SK-N-SH (cell line): ENCODE data around the gene DYRK3. TPM values are rescaled to one million over a fixed set of nuclear protein-coding genes. Genes with fewer than 3 reads are reported as not detected.

Source experiments
- CTCF ChIA-PET: fragments of 300-600, 350-600 bp; formaldehyde crosslinking; extraction: SDS; loops from one replicate; lab custom pipeline; 2021; lab: Yijun Ruan, JAX
- POLR2A ChIA-PET: fragments of 350-600 bp; sonication (Branson Sonifier 250); formaldehyde crosslinking; extraction: SDS; loops from one replicate; lab custom pipeline; 2020; ENCODE audit warnings: antibody characterized with exemption, inconsistent platforms; lab: Yijun Ruan, JAX
- DNase-seq: peaks from one replicate; pipeline ENCODE4 v3.0.0; 2012
- H2AFZ ChIP-seq: fragments of 200-600 bp; sonication (generic); 2 replicates; pipeline ENCODE4 v1.8.1; 2016; ENCODE audit warnings: antibody characterized with exemption, mild to moderate bottlenecking, low read depth
- H3F3A ChIP-seq: fragments of 200-600 bp; sonication (generic); replicated peaks from 2 replicates; pipeline ENCODE3; 2016; ENCODE audit warnings: antibody characterized with exemption, mild to moderate bottlenecking; ENCODE audit not compliant: insufficient read depth
- H3K27ac ChIP-seq, 2 experiments: fragments of 200-500 bp in 1 of 2; fragments of 200-600 bp in 1 of 2; sonication (Bioruptor generic) in 1 of 2; sonication (generic), shearing (Covaris generic) in 1 of 2; 2 replicates each; pipeline versions ENCODE4 v1.5.1 to v1.6.1; 2014 to 2016; ENCODE audit warnings: low read depth in 2 of 2, inconsistent platforms in 1 of 2, low read length in 1 of 2, mild to moderate bottlenecking in 1 of 2, mixed read lengths in 1 of 2
- H3K27me3 ChIP-seq: fragments of 200-600 bp; sonication (generic), shearing (Covaris generic); 2 replicates; pipeline ENCODE4 v1.6.1; 2016; ENCODE audit warnings: mixed run types; ENCODE audit not compliant: insufficient read depth
- H3K36me3 ChIP-seq, 2 experiments: fragments of 200-500 bp in 1 of 2; fragments of 200-600 bp in 1 of 2; sonication (Bioruptor generic) in 1 of 2; sonication (generic) in 1 of 2; replicated peaks in 1 of 2; 2 replicates each; pipeline versions ENCODE3 to v1.5.1; 2014 to 2016; ENCODE audit warnings: low read length in 1 of 2, mild to moderate bottlenecking in 1 of 2; ENCODE audit not compliant: insufficient read depth in 2 of 2, control insufficient read depth in 1 of 2
- H3K4me1 ChIP-seq, 2 experiments: fragments of 200-500 bp in 1 of 2; fragments of 200-600 bp in 1 of 2; sonication (Bioruptor generic) in 1 of 2; sonication (generic), shearing (Covaris generic) in 1 of 2; 2 replicates each; pipeline versions ENCODE4 v1.5.1 to v1.6.1; 2014 to 2016; ENCODE audit warnings: low read depth in 1 of 2, low read length in 1 of 2, mixed run types in 1 of 2; ENCODE audit not compliant: insufficient read depth in 2 of 2, control insufficient read depth in 1 of 2
- H3K4me2 ChIP-seq: fragments of 200-600 bp; sonication (generic), shearing (Covaris generic); 2 replicates; pipeline ENCODE4 v1.6.1; 2017; ENCODE audit warnings: mixed run types
- H3K4me3 ChIP-seq, 2 experiments: fragments of 200-500 bp in 1 of 2; fragments of 200-600 bp in 1 of 2; sonication (Bioruptor generic) in 1 of 2; sonication (generic), shearing (Covaris generic) in 1 of 2; 2 replicates each; pipeline versions ENCODE4 v1.5.1 to v1.8.1; 2014 to 2016; ENCODE audit warnings: low read depth in 2 of 2, inconsistent platforms in 1 of 2, low read length in 1 of 2, mild to moderate bottlenecking in 1 of 2, mixed read lengths in 1 of 2, moderate library complexity in 1 of 2
- H3K79me2 ChIP-seq: fragments of 200-600 bp; sonication (generic); 2 replicates; pipeline ENCODE4 v1.8.1; 2017; ENCODE audit warnings: mild to moderate bottlenecking; ENCODE audit not compliant: insufficient read depth
- H3K9ac ChIP-seq: fragments of 200-600 bp; sonication (generic); 2 replicates; pipeline ENCODE4 v1.6.1; 2017; ENCODE audit warnings: mixed run types
- H3K9me2 ChIP-seq: fragments of 200-600 bp; sonication (generic); 2 replicates; pipeline ENCODE4 v1.6.1; 2017; ENCODE audit warnings: mixed run types
- H3K9me3 ChIP-seq: fragments of 200-600 bp; sonication (generic); 2 replicates; pipeline ENCODE4 v1.6.1; 2017; ENCODE audit warnings: mixed run types, mild to moderate bottlenecking, moderate library complexity
- H4K20me1 ChIP-seq: fragments of 200-600 bp; sonication (generic); 2 replicates; pipeline ENCODE4 v1.6.1; 2017; ENCODE audit warnings: mild to moderate bottlenecking, mixed run types; ENCODE audit not compliant: insufficient read depth
- ELF1 ChIP-seq: IDR thresholded peaks from 2 replicates; pipeline ENCODE4 v1.4.0; 2012
- EZH2phosphoT487 ChIP-seq: fragments of 200-600 bp; sonication (generic); IDR thresholded peaks from 2 replicates; pipeline ENCODE4 v1.6.1; 2017; ENCODE audit warnings: low read depth, mixed run types, mild to moderate bottlenecking, antibody characterized with exemption, moderate library complexity, borderline replicate concordance
- FOXJ3 ChIP-seq: sonication (generic); formaldehyde crosslinking; IDR thresholded peaks from 2 replicates; pipeline ENCODE4 v1.5.1; 2020; ENCODE audit warnings: mild to moderate bottlenecking, missing genetic modification reagents
- JUND ChIP-seq: IDR thresholded peaks from 2 replicates; pipeline ENCODE4 v1.4.0; 2012
- NFIC ChIP-seq: IDR thresholded peaks from 2 replicates; pipeline ENCODE4 v1.4.0; 2012; ENCODE audit warnings: borderline replicate concordance
- RAD21 ChIP-seq: IDR thresholded peaks from 2 replicates; pipeline ENCODE4 v1.6.1; 2012; ENCODE audit warnings: mild to moderate bottlenecking, low read length
- RCOR1 ChIP-seq: fragments of 150-350 bp; IDR thresholded peaks from 2 replicates; pipeline ENCODE4 v1.6.1; 2017; ENCODE audit warnings: antibody characterized with exemption, low read length
- RFX5 ChIP-seq: IDR thresholded peaks from 2 replicates; pipeline ENCODE4 v1.6.1; 2012; ENCODE audit warnings: mild to moderate bottlenecking, improper control_type of control experiment, low read length
- TAF1 ChIP-seq: IDR thresholded peaks from 2 replicates; pipeline ENCODE4 v1.6.1; 2012; ENCODE audit warnings: low read depth, mild to moderate bottlenecking, low read length, moderate library complexity, borderline replicate concordance
- TCF12 ChIP-seq: IDR thresholded peaks from 2 replicates; pipeline ENCODE4 v1.4.0; 2012
- TEAD4 ChIP-seq: IDR thresholded peaks from 2 replicates; pipeline ENCODE4 v1.4.0; 2012; ENCODE audit warnings: mild to moderate bottlenecking, borderline replicate concordance; ENCODE audit not compliant: insufficient read depth
- WGBS: methylation state at CpG from one replicate; pipeline ENCODE4 v1.1.6; 2017; ENCODE audit warnings: low lambda C conversion rate; 5-methylcytosine and 5-hydroxymethylcytosine counted together
- polyA plus RNA-seq, 3 experiments: library from polyadenylated mRNA; depleted of rRNA; stranded (reverse); fragments of >200 nt; gene quantifications; 2 replicates each; pipeline ENCODE4 v1.2.3, GENCODE V29; 2012
- TF ChIP-seq, protein P1 (sequence below): fragments of 150-350 bp; IDR thresholded peaks from 2 replicates; pipeline ENCODE4 v1.6.1; 2017; ENCODE audit warnings: antibody characterized with exemption, low read length, low read depth, borderline replicate concordance
- TF ChIP-seq, protein P2 (sequence below): IDR thresholded peaks from 2 replicates; pipeline ENCODE4 v1.4.0; 2012; ENCODE audit warnings: low read depth, borderline replicate concordance
- TF ChIP-seq, protein P3 (sequence below): IDR thresholded peaks from 2 replicates; pipeline ENCODE4 v1.4.0; 2012; ENCODE audit warnings: low read depth, borderline replicate concordance

Gene DYRK3
- polyA plus RNA-seq, 1 of the 3 experiments (the other 2 are of a cell fraction) = 3.6 TPM

DNA sequence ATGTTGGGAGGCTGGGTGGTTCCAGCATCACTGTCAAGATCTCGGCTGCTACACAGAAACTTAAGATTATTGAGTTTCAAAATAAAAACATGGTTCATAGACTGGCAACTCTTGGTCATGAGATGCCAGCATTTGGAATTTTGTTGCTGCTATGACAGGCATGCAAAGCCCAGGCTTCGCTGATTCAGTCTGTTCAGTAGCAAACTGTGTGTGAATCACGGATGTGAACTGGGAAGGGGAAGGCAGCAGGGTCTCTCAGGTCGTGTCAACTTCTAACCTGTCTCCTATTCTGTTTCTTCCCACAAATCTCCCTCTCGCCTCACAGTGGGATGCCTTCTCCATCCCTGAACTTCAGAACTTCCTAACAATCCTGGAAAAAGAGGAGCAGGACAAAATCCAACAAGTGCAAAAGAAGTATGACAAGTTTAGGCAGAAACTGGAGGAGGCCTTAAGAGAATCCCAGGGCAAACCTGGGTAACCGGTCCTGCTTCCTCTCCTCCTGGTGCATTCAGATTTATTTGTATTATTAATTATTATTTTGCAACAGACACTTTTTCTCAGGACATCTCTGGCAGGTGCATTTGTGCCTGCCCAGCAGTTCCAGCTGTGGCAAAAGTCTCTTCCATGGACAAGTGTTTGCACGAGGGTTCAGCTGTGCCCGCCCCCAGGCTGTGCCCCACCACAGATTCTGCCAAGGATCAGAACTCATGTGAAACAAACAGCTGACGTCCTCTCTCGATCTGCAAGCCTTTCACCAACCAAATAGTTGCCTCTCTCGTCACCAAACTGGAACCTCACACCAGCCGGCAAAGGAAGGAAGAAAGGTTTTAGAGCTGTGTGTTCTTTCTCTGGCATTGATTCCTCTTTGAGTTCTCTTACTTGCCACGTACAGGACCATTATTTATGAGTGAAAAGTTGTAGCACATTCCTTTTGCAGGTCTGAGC, 48.6 kb upstream of the DYRK3 start:
- WGBS = 85% methylated on average over 12 of the region's 13 CpGs
- no peak for DNase-seq
- H3K4me3 ChIP-seq = no peak overlapping the region
- H3K27ac ChIP-seq = no peak overlapping the region
- TF ChIP-seq RCOR1 = no peak
- no peak for TF ChIP-seq JUND
- TF ChIP-seq, protein P1, sequence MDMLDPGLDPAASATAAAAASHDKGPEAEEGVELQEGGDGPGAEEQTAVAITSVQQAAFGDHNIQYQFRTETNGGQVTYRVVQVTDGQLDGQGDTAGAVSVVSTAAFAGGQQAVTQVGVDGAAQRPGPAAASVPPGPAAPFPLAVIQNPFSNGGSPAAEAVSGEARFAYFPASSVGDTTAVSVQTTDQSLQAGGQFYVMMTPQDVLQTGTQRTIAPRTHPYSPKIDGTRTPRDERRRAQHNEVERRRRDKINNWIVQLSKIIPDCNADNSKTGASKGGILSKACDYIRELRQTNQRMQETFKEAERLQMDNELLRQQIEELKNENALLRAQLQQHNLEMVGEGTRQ = no peak
- TF ChIP-seq, protein P2, sequence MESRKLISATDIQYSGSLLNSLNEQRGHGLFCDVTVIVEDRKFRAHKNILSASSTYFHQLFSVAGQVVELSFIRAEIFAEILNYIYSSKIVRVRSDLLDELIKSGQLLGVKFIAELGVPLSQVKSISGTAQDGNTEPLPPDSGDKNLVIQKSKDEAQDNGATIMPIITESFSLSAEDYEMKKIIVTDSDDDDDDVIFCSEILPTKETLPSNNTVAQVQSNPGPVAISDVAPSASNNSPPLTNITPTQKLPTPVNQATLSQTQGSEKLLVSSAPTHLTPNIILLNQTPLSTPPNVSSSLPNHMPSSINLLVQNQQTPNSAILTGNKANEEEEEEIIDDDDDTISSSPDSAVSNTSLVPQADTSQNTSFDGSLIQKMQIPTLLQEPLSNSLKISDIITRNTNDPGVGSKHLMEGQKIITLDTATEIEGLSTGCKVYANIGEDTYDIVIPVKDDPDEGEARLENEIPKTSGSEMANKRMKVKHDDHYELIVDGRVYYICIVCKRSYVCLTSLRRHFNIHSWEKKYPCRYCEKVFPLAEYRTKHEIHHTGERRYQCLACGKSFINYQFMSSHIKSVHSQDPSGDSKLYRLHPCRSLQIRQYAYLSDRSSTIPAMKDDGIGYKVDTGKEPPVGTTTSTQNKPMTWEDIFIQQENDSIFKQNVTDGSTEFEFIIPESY = no peak
- no peak for TF ChIP-seq TEAD4
- TF ChIP-seq, protein P3, sequence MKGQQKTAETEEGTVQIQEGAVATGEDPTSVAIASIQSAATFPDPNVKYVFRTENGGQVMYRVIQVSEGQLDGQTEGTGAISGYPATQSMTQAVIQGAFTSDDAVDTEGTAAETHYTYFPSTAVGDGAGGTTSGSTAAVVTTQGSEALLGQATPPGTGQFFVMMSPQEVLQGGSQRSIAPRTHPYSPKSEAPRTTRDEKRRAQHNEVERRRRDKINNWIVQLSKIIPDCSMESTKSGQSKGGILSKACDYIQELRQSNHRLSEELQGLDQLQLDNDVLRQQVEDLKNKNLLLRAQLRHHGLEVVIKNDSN = no peak
- TF ChIP-seq RFX5 = no peak
- TF ChIP-seq RAD21 = no peak
- no peak for TF ChIP-seq NFIC
- TF ChIP-seq TAF1 = no peak
- no peak for TF ChIP-seq EZH2phosphoT487
- TF ChIP-seq ELF1 = no peak
- no peak for TF ChIP-seq FOXJ3
- TF ChIP-seq TCF12 = no peak
- no peak overlapping the region for H3K9ac ChIP-seq
- ChIA-PET POLR2A (no interaction called here), CTCF (interaction anchor here (0.9 to 12.7 kb wide), 11 partner anchors 21 to 125 kb away, joined by 3 to 241 read pairs (median 4); partner anchors contain the start of gene RASSF5)
- H3K4me2 ChIP-seq = no peak overlapping the region
- H3K9me3 ChIP-seq = no peaks in the 10 kb centered on the region
- no peak overlapping the region for H2AFZ ChIP-seq
- no peaks in the 10 kb centered on the region for H4K20me1 ChIP-seq
- H3K36me3 ChIP-seq = peaks cover 0 to 36% of the 10 kb centered on the region in 2 experiments
- H3K4me1 ChIP-seq = peaks cover 5 to 25% of the 10 kb centered on the region in 2 experiments
- no peaks in the 10 kb centered on the region for H3K27me3 ChIP-seq
- H3K9me2 ChIP-seq = no peaks in the 10 kb centered on the region
- H3K79me2 ChIP-seq = no peaks in the 10 kb centered on the region
- H3F3A ChIP-seq = peaks cover 24% of the 10 kb centered on the region
